Uterus (tissue), 2 donors: ENCODE results near the gene LEPR.

Experiments used
- POLR2A ChIP-seq, 2 donors: fragments of 450-650 bp; IDR thresholded peaks; one replicate each; pipeline ENCODE4 v1.6.1; 2016; ENCODE audit warnings: antibody characterized with exemption in 2 of 2, mild to moderate bottlenecking in 1 of 2, moderate library complexity in 1 of 2
- TF ChIP-seq, protein P1 (sequence below), 4 experiments: fragments of 200-600 bp in 2 of 4; fragments of 450-650 bp in 2 of 4; sonication (generic) in 2 of 4; IDR thresholded peaks; one replicate each; pipeline ENCODE4 v1.5.1; 2016 to 2019; ENCODE audit warnings: antibody characterized with exemption in 4 of 4, mild to moderate bottlenecking in 2 of 4, moderate library complexity in 1 of 4

DNA sequence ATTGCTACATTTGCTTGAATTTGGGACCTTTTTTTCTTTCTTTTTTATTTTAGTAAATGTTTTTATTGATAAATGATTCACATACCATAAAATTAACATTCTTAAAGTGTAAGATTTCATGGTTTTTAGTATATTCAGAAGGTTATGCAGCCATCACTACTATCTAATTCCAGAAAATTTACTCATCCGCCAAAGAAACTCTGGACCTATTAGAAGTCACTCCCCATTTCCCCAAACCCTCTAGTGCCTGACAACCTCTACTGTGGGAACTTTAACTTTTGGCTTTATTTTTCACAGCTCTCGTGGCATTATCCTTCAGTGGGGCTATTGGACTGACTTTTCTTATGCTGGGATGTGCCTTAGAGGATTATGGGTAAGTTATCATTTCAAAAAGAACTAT is 4.5 kb downstream of the LEPR start:
- TF ChIP-seq, protein P1, sequence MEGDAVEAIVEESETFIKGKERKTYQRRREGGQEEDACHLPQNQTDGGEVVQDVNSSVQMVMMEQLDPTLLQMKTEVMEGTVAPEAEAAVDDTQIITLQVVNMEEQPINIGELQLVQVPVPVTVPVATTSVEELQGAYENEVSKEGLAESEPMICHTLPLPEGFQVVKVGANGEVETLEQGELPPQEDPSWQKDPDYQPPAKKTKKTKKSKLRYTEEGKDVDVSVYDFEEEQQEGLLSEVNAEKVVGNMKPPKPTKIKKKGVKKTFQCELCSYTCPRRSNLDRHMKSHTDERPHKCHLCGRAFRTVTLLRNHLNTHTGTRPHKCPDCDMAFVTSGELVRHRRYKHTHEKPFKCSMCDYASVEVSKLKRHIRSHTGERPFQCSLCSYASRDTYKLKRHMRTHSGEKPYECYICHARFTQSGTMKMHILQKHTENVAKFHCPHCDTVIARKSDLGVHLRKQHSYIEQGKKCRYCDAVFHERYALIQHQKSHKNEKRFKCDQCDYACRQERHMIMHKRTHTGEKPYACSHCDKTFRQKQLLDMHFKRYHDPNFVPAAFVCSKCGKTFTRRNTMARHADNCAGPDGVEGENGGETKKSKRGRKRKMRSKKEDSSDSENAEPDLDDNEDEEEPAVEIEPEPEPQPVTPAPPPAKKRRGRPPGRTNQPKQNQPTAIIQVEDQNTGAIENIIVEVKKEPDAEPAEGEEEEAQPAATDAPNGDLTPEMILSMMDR (IDR thresholded peaks at IDR 0.05), result no peak
- no peak for TF ChIP-seq POLR2A (IDR thresholded peaks at IDR 0.05)
